Left cardiac atrium (tissue), 4 donors: ENCODE measurements around the gene KIF3B. TPM values are rescaled to one million over a fixed set of nuclear protein-coding genes. Genes with fewer than 3 reads are reported as not detected.
"Not testable (repeated sequence)": the region's sequence is repeated elsewhere in the genome, so short reads cannot be mapped to it uniquely, and the experiment has no call there.

Experiments used
- ATAC-seq, 2 donors: fragments of 200-7000 bp; cut with Tn5 transposase; one replicate each; pipeline ENCODE4 v1.9.1; 2020; ENCODE audit warnings: mild to moderate bottlenecking in 2 of 2, moderate library complexity in 2 of 2
- DNase-seq: peaks from one replicate; pipeline ENCODE4 v3.0.0-alpha.2; 2020
- intact Hi-C, 2 donors: fragments of 100-400 bp; cut with DNase I; formaldehyde crosslinking; loops; one replicate each; pipeline versions ENCODE4 v1.14.1 to v1.15.1; 2022 to 2023
- total RNA-seq, 2 donors: library from RNA; stranded (reverse); fragmentation: NEBNext Ultra II Directional; extraction: Animal tissue kit (Norgen Biotek cat#: 25700); gene quantifications; one replicate each; pipeline ENCODE4 v1.2.1, GENCODE V29; 2021
- donor health status: DM: no; HTN: yes; CAD: no.
- donor health status: DM: no; HTN: yes; CAD: no; lungs with severe emphysema.
- donor health status: DM: yes; HTN: yes; CAD: no.
- donor health status: Dilated cardiomyopathy.

The KIF3B gene
- total RNA-seq, 2 donors from 2014 or later: 13.1 to 17.0 TPM

GRCh38 chr20:32343439-32343838 is 66.0 kb downstream of the KIF3B start:
- DNase-seq (no peak), ATAC-seq (no peak)
- intact Hi-C loops: no loop called here

GRCh38 chr20:32344835-32345506 is 67.5 kb downstream of the KIF3B start:
- DNase-seq (no peak), ATAC-seq (no peak)
- intact Hi-C loops: no loop called here

- intact Hi-C loops: no loop called here
- DNase-seq: no peak
- no peak for ATAC-seq
Measured at GRCh38 chr20:32348207-32348606, 70.8 kb downstream of the KIF3B start.

DNA sequence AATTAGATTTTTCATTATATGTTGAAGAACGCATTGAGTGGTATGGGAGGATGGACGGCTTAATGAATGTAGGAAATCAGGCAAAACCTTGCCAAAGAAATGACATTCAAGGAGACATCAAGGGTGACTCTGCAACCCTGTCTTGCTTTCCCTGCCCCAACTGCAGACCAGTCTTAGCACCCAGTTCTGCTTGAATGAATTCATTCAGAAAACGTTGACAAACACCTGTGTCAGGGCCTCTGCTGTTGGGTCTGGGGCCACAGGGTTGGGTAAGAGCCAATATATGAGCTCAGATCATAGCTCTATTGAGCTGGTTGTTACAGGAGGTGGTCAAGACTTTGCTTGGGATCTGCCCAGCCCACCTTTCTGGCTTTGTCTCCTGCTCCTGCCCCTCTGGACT is 73.0 kb downstream of the KIF3B start:
- intact Hi-C loops: no loop called here
- DNase-seq: no peak
- no peak for ATAC-seq

- no peak for DNase-seq
- ATAC-seq: no peak
- intact Hi-C loops: no loop called here
Measured at GRCh38 chr20:32352121-32352720, 74.8 kb downstream of the KIF3B start.

- DNase-seq (no peak), ATAC-seq (no peak)
- intact Hi-C loops: no loop called here
Measured at GRCh38 chr20:32353848-32354496, 76.5 kb downstream of the KIF3B start.

DNA sequence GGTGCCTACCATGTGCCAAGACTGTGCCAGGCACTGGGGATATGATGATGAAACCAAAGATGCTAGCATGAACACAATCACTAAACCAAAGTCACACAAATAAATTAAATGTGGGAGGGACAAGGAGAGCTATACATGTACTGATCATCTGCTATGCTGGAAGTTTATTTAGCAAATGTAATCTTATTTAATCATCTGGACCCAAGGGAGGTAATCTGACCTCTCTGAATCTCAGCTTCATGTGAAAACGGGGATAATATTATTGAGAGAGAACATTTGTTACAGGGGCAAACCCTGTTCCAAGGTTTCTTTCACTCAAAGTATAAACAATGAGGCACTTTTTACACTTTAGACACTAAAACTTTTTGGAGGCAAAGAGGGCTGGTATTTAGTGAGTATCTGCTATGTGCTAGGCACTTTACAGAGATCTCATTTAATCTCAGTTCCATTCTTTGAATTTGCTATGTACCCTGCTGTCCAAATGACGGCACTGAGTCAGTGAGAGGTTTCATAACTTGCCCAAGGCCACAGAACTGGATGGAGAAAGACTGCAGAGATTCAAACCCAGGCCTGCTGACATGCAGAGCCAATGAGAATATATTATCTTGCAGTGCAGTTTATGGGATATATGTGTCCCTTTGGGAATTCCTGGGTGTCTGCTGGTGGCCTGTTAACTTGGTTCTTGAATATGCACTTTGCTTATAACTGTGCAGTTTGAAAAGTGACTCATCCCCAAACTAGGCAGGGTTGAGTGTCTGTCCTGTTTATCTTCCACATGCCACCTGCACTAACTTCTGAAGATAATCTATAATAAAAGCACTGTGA is 77.4 kb downstream of the KIF3B start:
- no peak for DNase-seq
- intact Hi-C loops: no loop called here

GRCh38 chr20:32355417-32355841 is 78.0 kb downstream of the KIF3B start:
- no peak for DNase-seq
- ATAC-seq: no peak
- intact Hi-C loops: no loop called here

More for the DNA sequence above, 77.4 kb downstream of the KIF3B start:
- no peak for ATAC-seq

DNA sequence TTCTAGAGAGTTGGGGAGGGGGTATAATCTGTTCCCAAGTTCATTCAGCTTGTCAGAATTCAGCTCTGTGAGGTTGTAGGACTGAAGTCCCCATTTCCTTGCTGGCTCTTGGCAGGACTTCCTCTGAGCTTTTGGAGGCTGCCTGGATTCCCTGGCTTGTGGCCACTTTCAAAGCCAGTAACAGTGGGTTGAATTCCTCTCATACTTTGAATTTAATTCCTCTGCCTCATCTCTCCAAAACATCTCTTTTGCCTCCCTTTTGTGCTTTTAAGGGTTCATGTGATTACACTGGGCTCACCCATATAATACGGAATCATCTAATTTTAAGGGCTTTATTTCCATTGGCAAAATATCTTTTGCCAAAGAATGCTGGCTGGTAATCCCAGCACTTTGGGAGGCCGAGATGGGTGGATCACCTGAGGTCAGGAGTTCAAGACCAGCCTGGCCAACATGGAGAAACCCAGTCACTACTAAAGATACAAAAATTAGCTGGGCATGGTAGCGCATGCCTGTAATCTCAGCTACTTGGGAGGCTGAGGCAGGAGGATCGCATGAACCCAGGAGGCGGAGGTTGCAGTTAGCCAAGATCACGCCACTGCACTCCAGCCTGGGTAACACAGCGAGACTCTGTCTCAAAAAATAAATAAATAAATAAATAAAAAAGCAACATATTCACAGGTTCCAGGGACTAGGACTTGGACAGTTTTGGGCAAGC is 78.6 kb downstream of the KIF3B start:
- ATAC-seq, DNase-seq, intact Hi-C loops: not testable (repeated sequence)

- ATAC-seq (no peak), DNase-seq (no peak)
- intact Hi-C loops: no loop called here
Measured at GRCh38 chr20:32356622-32357374, 79.3 kb downstream of the KIF3B start.

DNA sequence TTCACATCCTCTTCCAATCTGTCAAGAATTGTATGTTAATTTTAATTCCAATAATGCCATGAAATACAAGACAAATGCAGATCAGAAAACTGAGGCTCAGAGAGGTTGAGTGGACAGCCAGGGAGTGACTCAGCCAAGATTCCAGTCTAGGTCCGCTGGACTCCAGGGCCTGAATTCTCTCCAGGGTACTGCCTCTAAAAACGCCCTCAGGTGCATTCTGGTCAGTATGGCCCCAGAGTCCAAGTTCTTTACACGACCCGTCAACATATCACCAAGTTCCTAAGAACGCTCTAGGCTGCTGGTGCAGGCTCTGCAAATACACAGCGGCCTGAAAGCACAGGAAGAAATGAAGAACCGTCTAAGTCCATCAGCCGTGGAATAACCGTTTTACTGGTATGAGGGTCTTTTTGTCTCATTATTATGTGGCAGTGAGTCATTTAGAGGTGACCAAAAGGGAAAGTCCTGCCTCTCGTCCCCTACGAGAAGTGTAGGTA is 80.0 kb downstream of the KIF3B start:
- intact Hi-C loops: no loop called here
- ATAC-seq: peak; percentile 2 to 48
- peak; percentile 36 for DNase-seq

GRCh38 chr20:32357869-32358631 is 80.6 kb downstream of the KIF3B start, which contains the start of gene ASXL1:
ASXL1 (plus strand) TSS chr20:32358331; CDS start chr20:32358776, 445 bp downstream.
- intact Hi-C loops: no loop called here
- ATAC-seq: peak; percentile 96

DNA sequence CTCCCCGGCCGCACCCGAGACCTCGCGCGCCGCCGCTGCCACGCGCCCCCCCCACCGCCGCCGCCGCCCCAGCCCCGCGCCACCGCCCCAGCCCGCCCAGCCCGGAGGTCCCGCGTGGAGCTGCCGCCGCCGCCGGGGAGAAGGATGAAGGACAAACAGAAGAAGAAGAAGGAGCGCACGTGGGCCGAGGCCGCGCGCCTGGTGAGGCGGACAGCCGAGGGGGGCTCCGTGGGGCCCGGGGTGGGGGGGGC is 81.1 kb downstream of the KIF3B start:
- DNase-seq: no peak
- ATAC-seq: no peak
- intact Hi-C loops: no loop called here

More at GRCh38 chr20:32357869-32358631, 80.6 kb downstream of the KIF3B start, which contains the start of gene ASXL1:
- DNase-seq: peak; percentile 98

DNA sequence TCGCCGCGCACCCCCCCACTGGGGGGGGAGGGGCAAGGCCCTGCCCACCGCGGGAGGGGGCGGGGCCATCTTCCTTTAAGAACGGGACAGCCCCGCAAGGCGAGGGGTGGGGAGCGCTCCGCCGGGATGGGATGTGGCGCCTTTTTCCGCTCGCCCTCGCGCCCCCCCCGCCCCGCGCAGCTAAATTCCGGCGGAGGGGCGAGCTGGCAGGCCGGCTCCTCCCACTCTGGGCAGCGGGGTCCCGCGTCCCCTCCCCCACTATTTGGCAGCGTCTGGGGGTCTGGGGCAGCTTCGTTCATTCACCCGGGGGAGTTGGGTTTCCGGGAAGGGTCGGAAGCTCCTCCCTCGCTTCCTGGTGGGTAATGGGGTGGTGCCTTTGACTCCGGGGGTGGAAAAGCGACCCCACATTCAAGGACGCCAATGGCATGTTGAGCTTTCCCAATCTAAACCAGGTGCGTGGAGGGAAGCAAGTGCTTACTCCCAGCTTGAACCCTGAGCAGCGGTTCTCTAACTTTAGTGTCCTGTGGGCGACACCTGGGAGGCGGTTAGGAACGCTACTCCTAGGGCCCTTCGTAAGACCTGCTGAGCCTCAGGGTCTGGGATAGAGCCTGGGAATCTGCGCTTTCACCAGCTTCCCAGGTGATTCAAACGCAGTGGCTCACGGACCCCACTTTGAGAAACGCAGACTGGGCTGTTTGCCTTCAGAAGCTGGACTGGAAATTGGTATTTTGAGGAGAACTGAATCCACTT is 81.6 kb downstream of the KIF3B start:
- ATAC-seq: peak; percentile 36 to 44
- intact Hi-C loops: no loop called here
- DNase-seq: peak; percentile 88

GRCh38 chr20:32359633-32360332 is 82.3 kb downstream of the KIF3B start:
- no peak for ATAC-seq
- DNase-seq: no peak
- intact Hi-C loops: loop anchor here in 1 of 2 donors (10.0 kb wide), 1 partner anchor 55 kb away; no protein-coding TSS in a partner anchor

GRCh38 chr20:32360333-32360634 is 82.8 kb downstream of the KIF3B start:
- DNase-seq (no peak), ATAC-seq (no peak)
- intact Hi-C loops: loop anchor here in 1 of 2 donors (10.0 kb wide), 1 partner anchor 55 kb away; no protein-coding TSS in a partner anchor
